OCI-LY7 (cell line): ENCODE results near the gene CR1L. TPM values are rescaled to one million over a fixed set of nuclear protein-coding genes. Genes with fewer than 3 reads are reported as not detected.

ENCODE experiments used
- BruUV-seq: library from RNA; stranded (reverse); fragments of 400-500 nt; replicated peaks from 2 replicates; lab custom pipeline; 2021; lab: Mats Ljungman, UMichigan
- CTCF ChIA-PET: fragments of 300-600 bp; sonication (Branson Sonifier 250); formaldehyde crosslinking; loops from one replicate; lab custom pipeline; 2022; ENCODE audit warnings: antibody characterized with exemption; ENCODE audit not compliant: unreplicated experiment; lab: Charles Lee
- POLR2A ChIA-PET: fragments of 300-600 bp; sonication (Branson Sonifier 250); formaldehyde crosslinking; loops from one replicate; lab custom pipeline; 2022; ENCODE audit warnings: antibody characterized with exemption; lab: Charles Lee
- DNase-seq: peaks from one replicate; pipeline ENCODE4 v3.0.0-alpha.2; 2015; ENCODE audit warnings: low spot score
- H2AFZ ChIP-seq: fragments of 200-600 bp; sonication (generic), shearing (Covaris generic); 2 replicates; pipeline ENCODE4 v1.6.1; 2014; ENCODE audit warnings: mild to moderate bottlenecking, antibody characterized with exemption, low read length, moderate library complexity
- H3K27ac ChIP-seq: fragments of 200-600 bp; sonication (generic); 2 replicates; pipeline ENCODE4 v1.5.1; 2014; ENCODE audit warnings: mixed run types, low read depth, mild to moderate bottlenecking, moderate library complexity, low read length, inconsistent platforms; ENCODE audit not compliant: poor library complexity, severe bottlenecking
- H3K36me3 ChIP-seq: fragments of 200-600 bp; sonication (generic); 2 replicates; pipeline ENCODE4 v1.6.1; 2014; ENCODE audit warnings: mild to moderate bottlenecking, antibody characterized with exemption, low read length, moderate library complexity, mixed read lengths; ENCODE audit not compliant: insufficient read depth
- H3K4me1 ChIP-seq: fragments of 200-600 bp; sonication (generic); 2 replicates; pipeline ENCODE4 v1.5.1; 2014; ENCODE audit warnings: mild to moderate bottlenecking, low read length; ENCODE audit not compliant: insufficient read depth, poor library complexity, severe bottlenecking
- H3K4me2 ChIP-seq: fragments of 200-600 bp; sonication (generic); 2 replicates; pipeline ENCODE4 v1.6.1; 2014; ENCODE audit warnings: mild to moderate bottlenecking, low read length
- H3K4me3 ChIP-seq: fragments of 200-600 bp; sonication (generic); 2 replicates; pipeline ENCODE4 v1.5.1; 2014; ENCODE audit warnings: mild to moderate bottlenecking, low read depth, low read length; ENCODE audit not compliant: poor library complexity, severe bottlenecking
- H3K79me2 ChIP-seq: fragments of 200-600 bp; sonication (generic); 2 replicates; pipeline ENCODE4 v1.6.1; 2016; ENCODE audit warnings: low read depth, mild to moderate bottlenecking, low read length, moderate library complexity, mixed read lengths; ENCODE audit not compliant: insufficient read depth
- H3K9me2 ChIP-seq: fragments of 200-600 bp; sonication (generic); 2 replicates; pipeline ENCODE4 v1.6.1; 2016; ENCODE audit warnings: mild to moderate bottlenecking, low read length, mixed read lengths; ENCODE audit not compliant: insufficient read depth
- H3K9me3 ChIP-seq: fragments of 200-600 bp; sonication (generic); 2 replicates; pipeline ENCODE4 v1.6.1; 2014; ENCODE audit warnings: mild to moderate bottlenecking, mixed run types, low read length, mixed read lengths
- H4K20me1 ChIP-seq: fragments of 200-600 bp; sonication (generic); 2 replicates; pipeline ENCODE4 v1.6.1; 2014; ENCODE audit warnings: mild to moderate bottlenecking, antibody characterized with exemption, low read length, moderate library complexity, mixed read lengths; ENCODE audit not compliant: insufficient read depth
- EZH2phosphoT487 ChIP-seq: fragments of 200-600 bp; sonication (generic); IDR thresholded peaks from 2 replicates; pipeline ENCODE4 v1.6.1; 2018; ENCODE audit warnings: low read depth, borderline replicate concordance, mild to moderate bottlenecking, mixed run types, antibody characterized with exemption, low read length, moderate library complexity, mixed read lengths
- intact Hi-C: fragments of 100-400 bp; cut with micrococcal nuclease; formaldehyde crosslinking; loops from one replicate; pipeline ENCODE4 v1.10.0; 2022; ENCODE audit not compliant: unreplicated experiment
- total RNA-seq, 2 experiments: library from RNA; depleted of rRNA in 1 of 2; stranded (reverse); fragments of >200 nt in 1 of 2; shearing (Covaris generic) in 1 of 2; gene quantifications; 2 replicates each; pipeline ENCODE4 v1.2.3, GENCODE V29; 2014 to 2022
- TF ChIP-seq, protein P1 (sequence below): fragments of 200-600 bp; sonication (generic); conservative IDR thresholded peaks from 2 replicates; pipeline ENCODE4 v1.5.1; 2014; ENCODE audit warnings: mild to moderate bottlenecking, antibody characterized with exemption, low read length, moderate library complexity, mixed read lengths

The CR1L gene
- total RNA-seq, 2 experiments from 2014 or later: not detected

- H3K79me2 ChIP-seq: no peaks in the 10 kb centered on the region
- ChIA-PET CTCF (no interaction called here), POLR2A (no interaction called here)
- intact Hi-C loops: no loop called here
- H3K9me2 ChIP-seq: no peaks in the 10 kb centered on the region
- no peak overlapping the region for H3K4me2 ChIP-seq
- H4K20me1 ChIP-seq: no peaks in the 10 kb centered on the region
- peak overlapping the region; percentile 37 for H3K4me3 ChIP-seq
- H3K9me3 ChIP-seq: no peaks in the 10 kb centered on the region
- H3K27ac ChIP-seq: no peak overlapping the region
- no peak for DNase-seq
- no peaks in the 10 kb centered on the region for H3K4me1 ChIP-seq
- no peak overlapping the region for H2AFZ ChIP-seq
- no peaks in the 10 kb centered on the region for H3K36me3 ChIP-seq
- TF ChIP-seq EZH2phosphoT487: no peak
- TF ChIP-seq, protein P1, sequence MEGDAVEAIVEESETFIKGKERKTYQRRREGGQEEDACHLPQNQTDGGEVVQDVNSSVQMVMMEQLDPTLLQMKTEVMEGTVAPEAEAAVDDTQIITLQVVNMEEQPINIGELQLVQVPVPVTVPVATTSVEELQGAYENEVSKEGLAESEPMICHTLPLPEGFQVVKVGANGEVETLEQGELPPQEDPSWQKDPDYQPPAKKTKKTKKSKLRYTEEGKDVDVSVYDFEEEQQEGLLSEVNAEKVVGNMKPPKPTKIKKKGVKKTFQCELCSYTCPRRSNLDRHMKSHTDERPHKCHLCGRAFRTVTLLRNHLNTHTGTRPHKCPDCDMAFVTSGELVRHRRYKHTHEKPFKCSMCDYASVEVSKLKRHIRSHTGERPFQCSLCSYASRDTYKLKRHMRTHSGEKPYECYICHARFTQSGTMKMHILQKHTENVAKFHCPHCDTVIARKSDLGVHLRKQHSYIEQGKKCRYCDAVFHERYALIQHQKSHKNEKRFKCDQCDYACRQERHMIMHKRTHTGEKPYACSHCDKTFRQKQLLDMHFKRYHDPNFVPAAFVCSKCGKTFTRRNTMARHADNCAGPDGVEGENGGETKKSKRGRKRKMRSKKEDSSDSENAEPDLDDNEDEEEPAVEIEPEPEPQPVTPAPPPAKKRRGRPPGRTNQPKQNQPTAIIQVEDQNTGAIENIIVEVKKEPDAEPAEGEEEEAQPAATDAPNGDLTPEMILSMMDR: no peak
- no TSS peak for BruUV-seq
Observed at GRCh38 chr1:207645635-207646081, 725 bp downstream of the CR1L start.

DNA sequence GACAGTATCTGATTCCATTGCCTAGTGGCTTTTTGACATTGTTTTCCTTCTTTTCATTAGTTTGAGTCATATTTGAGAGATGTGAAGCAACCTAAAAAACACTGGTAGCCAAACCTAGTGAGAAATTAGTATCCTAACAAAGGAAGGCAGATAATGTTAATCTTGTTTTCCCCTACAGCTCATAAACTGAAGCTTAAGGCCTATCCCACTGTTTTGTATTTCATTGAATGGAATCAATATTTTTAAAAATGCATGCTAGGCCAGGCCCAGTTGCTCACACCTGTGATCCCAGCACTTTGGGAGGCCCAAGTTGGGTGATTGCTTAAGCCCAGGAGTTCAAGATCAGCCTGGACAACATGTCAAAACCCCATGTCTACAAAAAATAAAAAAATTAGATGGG is 1.2 kb downstream of the CR1L start:
- CTCF ChIA-PET: no interaction called here
- intact Hi-C loops: no loop called here
- no TSS peak for BruUV-seq

DNA sequence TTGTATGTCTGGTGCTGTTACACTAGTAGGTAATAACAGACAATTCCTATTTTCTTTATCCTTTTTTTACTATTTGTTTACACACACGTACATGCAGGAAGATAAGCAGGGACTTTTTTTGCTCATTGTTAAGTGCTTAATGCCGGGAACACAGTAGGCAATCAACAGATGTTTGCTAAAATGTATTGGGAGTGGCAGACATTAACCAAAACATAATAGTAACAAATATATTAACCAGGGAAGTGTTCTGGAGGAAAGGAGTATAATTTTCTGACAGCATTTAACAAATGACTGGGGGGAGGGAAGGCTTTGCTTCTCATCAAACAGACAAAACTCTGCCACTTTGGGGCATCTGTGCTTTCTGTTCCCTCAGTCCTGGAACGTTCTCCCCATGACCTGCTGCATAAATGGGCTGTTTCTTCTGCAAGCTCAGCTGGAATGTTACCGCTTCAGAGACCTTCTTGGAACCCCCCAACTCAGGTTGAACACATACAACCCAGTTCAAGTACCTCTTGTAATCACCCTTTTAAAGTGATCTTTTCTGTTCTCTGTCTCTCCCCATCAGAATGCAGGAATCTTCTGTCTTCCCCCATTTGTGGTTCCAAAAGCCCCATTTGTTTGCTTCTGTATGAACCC is 2.1 kb downstream of the CR1L start:
- no TSS peak for BruUV-seq
- Histone ChIP-seq H3K36me3 (no peaks in the 10 kb centered on the region), H3K4me1 (no peaks in the 10 kb centered on the region), H2AFZ (no peak overlapping the region), H3K9me2 (no peaks in the 10 kb centered on the region), H3K9me3 (no peaks in the 10 kb centered on the region), H3K79me2 (no peaks in the 10 kb centered on the region), H4K20me1 (no peaks in the 10 kb centered on the region), H3K4me2 (no peak overlapping the region), H3K4me3 (no peak overlapping the region), H3K27ac (no peak overlapping the region)
- TF ChIP-seq, protein P1: no peak
- no peak for TF ChIP-seq EZH2phosphoT487
- DNase-seq: no peak
- ChIA-PET CTCF (no interaction called here), POLR2A (no interaction called here)
- intact Hi-C loops: no loop called here

More for the DNA sequence above, 1.2 kb downstream of the CR1L start:
- no peak for TF ChIP-seq EZH2phosphoT487
- TF ChIP-seq, protein P1: no peak
- Histone ChIP-seq H3K79me2 (no peaks in the 10 kb centered on the region), H3K4me1 (no peaks in the 10 kb centered on the region), H3K4me3 (no peak overlapping the region), H3K27ac (no peak overlapping the region), H2AFZ (no peak overlapping the region), H3K9me3 (no peaks in the 10 kb centered on the region), H3K36me3 (no peaks in the 10 kb centered on the region), H4K20me1 (no peaks in the 10 kb centered on the region), H3K9me2 (no peaks in the 10 kb centered on the region), H3K4me2 (no peak overlapping the region)
- no peak for DNase-seq
- POLR2A ChIA-PET: interaction anchor here (0.7 kb wide), 1 partner anchor 22 kb away, joined by 5 read pairs; no protein-coding TSS in a partner anchor
